Activated T-helper 1 cell treated with Interleukin-2 at 50 U/mL for 16 hours (primary cell): ENCODE measurements around the gene TP53AIP1.

Experiments used
- DNase-seq: peaks from one replicate; pipeline ENCODE4 v3.0.0-alpha.2; 2020; ENCODE audit warnings: low read depth

Gene TP53AIP1

DNA sequence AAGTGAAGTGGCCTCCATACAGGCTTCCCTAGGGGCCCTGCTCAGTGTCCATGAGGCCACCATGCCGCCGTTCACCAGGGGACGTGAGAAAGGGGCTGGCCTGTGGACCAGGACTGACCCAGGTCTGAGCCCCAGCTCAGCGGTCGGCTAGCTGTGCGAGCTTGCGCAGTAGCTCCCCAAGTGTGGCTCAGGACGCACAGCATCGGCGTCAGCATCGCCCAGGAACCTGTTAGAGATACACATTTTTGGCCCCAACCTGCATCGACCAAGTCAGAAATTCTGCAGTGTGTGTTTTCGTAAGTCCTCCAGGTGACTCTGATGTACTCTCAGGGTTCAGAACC, 429 bp downstream of the TP53AIP1 start:
- no peak for DNase-seq

DNA sequence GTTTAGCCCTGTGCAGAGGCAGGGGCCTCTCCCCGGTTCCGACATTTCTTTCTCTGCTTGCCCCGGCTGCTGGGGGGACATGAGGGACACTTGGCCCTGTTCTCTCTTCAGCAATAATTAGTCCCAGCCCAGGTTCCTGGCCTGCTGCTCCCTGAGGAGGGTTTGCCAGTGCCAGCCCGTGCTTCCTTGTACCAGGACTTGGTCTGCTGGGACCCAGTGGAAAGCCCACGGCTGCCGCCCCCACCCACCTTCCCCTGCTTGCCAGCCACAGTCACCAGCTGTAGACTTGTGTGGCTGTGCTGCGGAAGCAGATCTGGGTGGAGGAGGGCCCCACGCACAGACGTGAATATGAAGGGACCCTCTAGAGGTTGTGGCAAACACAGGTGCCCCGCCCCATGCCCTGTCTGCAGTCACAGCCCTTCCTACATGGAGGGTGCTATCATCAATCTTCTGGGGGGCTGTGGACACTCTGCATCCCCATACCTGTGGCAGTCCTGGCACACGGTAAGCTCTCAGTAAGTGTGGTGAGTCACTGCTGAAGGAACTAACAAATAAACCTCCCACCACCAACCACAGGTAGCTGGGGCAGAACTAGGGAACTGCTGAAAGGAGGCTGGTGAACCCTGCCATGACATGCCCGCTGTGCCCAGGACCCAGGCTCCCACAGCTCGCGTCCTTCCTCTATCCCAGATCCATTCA, 949 bp downstream of the TP53AIP1 start:
- DNase-seq: no peak

DNA sequence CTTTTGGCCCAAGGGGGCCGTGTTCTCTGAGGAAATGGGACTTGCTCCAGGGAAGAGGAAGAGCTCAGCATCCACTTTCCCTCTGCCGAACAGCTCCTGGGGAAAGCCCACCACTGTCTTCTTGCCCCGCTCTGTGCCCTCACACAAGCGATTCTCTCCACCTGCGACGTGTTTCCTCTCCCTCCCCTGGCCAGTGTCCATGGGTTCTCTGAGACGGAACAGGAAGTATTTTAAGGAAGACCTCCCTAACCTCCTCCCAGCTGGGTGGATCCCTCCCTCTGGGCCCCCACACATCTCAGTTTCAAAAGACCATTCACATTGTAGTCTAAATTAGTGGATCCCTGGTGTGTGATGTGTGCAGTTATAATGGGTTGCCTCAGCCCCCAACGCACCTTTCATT, 1.6 kb downstream of the TP53AIP1 start:
- no peak for DNase-seq

DNA sequence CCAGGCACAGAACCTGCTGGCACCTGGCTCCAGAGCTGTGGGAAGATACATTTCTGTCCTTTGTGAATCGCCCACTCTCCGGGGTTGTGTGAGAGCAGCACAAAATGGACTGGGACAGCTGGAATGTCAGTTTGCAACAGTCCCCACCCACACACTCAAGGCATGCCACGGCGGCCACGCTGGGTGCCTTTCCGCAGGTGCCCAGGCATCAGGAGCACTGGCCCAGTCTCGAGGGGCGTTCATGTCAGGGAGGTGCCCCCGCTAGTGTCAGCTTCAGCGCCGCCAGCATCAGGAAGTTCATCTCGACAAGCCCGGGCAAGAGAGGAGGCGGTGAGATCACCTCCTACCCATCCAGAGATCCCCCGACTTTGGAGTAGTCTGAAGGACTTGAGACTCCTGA, 2.1 kb downstream of the TP53AIP1 start:
- no peak for DNase-seq

DNA sequence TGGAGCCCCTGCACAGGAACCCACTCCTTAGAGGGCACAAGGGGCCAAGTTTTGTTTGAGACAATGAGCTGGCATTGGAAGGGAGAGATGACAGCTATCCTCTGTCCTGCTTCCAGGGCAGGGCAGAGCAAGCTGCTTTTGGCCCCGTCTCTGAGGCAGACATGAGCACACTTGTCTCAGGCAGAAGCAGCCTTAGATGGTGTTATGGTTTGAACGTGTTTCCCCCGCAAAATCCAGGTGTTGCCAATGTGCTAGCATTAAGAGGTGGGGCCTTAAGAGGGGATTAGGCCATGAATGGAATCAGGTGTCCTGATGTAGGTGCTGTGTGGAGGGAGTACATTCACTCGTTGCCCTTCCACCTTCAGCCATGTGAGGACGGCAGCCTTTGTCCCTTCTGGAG, 2.5 kb downstream of the TP53AIP1 start:
- no peak for DNase-seq

DNA sequence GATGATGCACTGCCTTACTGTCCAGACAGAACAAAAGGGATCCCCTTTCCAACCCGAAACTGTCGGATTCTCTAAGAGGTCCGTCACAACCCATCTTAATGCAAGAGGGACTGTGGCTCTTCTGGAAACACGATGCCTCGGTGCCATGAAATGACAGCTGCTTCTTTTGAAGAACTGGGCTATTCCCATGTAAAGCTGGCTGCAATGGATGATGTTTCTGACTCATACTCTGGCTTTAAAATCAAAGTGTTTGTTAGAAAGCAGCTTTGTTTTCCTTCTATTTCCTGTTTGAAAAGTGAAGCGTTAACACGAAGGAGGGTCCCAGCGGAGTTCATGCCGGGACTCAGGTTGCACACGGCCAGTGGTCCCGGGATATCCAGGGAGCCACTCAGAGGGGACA, 3.1 kb downstream of the TP53AIP1 start:
- DNase-seq: no peak

DNA sequence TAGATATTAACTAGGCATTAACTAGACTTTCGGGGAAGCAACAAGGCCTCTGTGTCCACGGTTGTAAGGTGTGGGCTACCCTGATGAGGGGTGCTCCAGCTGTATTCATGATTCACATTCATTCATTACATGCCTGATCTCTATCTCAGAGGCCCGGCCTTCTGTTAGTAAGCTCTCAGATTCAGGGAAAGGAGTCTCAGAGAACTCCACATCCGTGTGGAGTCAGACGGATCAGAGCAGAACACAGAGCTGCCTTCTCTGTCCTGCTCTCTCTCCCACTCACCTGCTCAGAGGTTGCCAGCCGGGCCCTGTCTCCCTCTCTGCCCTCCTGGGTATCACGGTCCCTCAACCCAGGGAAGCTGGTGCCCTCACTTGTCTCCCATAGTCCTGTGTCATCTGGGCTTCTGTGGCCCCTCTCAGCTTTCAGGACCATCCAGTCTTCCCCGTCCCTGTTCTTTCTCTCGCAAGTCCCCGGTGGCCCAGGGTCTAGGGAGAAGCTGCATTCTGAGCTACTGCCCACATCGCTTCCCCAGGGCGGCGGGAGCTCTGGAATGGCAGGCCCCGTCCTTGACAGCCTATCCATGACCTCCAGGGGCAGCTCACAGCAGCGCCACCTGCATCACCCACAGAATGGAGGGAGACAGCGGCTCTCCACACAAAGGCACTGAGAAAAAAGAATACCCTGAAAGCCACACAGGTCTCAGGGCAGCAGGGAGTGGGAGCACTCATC, 4.3 kb downstream of the TP53AIP1 start:
- no peak for DNase-seq

DNA sequence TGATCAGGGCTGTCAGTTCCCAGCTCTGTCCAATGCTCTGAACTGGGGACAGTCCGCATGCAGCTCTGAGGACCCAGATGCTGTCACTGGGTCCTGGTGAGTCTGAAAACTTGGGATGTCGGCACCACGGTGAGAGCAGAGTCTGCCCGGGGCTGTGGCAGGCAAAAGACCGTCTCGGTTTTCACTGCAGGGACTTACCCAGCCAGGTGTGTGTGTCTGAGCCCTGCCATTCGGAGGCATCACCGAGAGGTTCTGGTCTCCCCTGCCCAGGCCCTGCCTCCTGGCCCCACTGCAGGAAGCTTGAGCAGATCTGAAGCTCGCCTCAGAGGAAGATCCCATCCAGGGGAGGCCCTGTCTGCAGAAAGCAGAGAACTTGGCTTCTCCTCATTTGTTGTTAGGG, 5.2 kb downstream of the TP53AIP1 start:
- no peak for DNase-seq

DNA sequence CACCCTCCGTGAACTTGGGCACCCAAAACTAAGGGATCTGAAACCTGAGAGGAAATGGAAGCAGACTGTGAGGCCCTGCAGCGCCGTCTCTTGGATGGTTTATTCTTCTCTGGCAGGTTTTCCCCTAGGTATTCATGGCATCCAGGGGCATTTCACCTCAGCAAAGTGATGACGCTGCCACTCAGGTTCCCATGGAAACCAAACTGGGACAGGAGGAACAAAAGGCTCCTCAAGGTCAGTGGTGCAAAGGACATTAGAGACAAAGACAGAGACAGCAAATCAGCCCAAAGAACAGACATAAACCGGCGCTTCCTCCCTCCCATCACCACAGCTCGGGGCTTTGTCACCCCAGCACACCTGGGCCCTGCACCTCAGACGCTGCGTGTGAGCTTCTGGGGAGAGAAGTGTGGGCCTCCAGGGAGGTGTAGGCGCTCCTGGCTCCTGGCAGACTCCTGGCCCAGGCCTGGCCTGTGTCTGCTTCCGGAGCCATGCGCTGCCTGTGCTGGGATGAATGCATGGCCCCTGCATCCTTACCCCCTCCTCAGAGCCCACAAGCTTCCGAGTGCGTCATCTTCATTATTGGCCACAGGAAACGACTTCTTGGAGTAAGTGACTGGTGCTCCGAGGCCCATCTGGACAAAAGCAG, 5.9 kb downstream of the TP53AIP1 start:
- DNase-seq: no peak

DNA sequence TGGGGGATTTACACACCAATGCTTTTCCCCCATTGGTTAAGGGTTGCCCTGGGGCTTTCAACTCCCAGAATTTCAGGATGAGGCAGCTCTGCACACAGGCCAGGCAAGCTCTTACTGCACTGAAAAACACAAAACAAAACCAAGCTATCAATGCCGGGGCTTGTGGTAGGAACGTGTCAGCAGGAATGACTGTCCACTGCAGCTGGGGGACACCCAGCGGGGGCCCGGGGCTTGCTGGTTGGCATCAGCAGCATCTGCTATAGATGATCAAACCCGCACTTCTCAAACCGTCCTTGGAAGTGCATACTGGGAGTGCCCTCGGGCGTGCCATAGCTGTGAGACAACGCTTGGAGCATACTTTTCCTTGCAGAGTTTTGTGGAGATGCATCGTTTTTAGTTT, 7.7 kb downstream of the TP53AIP1 start:
- no peak for DNase-seq

DNA sequence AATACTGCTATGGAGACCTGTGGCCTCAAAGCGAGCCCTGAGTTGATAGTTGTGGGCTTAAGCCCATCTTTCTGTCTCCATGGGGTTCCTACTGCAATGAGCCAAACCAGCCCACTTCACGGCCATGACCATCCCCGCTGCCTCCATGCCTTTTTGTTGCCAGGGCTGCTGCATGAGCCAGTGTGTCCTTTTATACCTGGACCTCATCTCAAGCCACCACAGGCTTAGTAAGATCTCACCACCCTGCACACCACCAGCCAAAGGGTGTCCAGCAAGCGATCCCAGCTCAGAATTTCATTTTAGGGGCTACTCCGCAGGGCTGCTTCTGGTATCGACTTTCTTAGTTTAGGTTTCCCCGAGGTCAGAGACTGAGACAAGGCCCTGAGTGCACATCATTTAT, 8.3 kb downstream of the TP53AIP1 start:
- DNase-seq: no peak

DNA sequence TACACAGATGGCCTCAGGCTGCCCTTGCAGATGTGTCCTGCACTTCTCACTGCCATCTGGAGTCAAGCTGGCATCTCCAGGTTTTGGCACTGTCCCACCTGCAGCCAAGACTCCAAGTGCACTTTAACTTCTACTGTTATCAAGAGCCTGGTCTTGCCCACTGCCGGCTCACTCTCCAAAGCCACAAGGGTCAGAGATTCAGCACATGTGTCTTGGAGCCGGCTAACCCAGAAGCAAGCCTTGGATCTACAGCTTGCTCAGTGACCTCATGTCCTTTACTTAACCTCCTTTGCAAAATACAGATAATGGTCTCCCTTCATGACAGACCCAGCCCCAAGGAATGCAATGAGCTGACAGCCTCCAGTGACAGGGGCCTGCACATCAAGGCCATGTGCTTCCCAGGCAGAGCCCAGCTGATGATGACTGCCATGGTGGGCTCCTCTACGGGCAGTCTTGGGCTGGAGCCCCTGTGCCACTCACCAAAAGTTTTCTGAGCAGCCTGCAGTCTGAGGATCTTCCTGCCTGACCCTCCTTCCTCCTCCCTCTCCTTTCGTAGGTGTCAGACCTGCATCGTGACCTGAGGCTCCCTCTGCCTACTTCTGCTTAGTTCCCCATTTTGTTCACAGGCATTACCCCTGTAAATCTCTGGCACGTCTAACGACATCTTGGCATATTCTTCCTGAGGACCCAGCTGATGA, 9.0 kb downstream of the TP53AIP1 start:
- no peak for DNase-seq

DNA sequence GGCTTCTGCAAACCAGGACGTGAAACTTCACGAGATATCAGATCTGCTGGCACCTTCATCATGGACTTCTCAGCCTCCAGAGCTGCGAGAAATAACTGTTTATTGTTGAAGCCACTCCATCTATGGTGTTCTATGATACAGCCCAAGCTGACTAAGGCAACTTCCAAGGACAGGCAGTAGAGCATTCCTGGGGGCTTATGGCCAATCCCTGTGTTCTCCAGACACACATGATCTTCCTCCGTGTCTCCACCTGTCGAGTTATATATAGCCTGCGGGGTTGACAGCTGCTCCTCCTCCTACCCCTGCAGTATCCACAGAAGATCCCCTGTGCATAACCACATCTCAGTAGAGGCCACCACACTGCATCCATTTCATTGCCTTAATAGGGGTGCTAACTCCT, 11.0 kb downstream of the TP53AIP1 start:
- no peak for DNase-seq

DNA sequence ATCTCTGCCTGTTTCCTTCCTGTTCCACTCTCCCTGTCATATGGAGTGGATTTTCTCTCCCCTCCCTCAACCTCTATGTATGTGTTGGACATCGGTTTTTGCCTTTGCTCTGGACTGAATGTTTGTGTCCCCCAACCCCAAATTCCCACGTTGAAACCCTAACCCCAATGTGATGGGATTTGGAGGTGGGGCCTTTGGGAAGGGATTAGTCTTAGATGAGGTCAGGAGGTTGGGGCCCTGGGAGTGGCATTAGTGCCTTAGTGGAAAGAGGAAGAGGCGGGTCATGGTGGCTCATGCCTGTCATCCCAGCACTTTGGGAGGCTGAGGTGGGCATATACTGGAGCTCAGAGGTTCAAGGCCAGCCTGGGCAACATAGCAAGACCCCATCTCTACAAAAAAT, 11.6 kb downstream of the TP53AIP1 start:
- no peak for DNase-seq

DNA sequence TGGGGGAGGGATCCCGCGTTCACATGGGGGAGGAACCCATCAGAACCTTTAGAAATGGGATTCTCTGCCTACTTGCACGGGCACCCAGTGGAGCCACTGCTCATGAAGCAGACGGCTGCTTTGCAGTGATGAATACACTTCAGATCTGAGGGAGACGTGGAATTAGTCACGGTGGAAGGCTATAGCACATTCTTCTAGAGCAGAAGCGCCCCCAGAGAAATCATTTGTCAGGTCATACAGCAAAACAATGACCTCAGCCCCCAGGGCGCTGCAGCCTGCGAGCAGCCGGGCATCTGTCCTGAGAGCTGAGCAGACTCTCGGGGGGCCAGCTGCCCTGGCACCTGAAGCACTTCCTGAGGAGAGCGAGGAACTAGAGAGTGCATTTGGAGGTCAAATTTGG, 12.7 kb downstream of the TP53AIP1 start:
- no peak for DNase-seq

DNA sequence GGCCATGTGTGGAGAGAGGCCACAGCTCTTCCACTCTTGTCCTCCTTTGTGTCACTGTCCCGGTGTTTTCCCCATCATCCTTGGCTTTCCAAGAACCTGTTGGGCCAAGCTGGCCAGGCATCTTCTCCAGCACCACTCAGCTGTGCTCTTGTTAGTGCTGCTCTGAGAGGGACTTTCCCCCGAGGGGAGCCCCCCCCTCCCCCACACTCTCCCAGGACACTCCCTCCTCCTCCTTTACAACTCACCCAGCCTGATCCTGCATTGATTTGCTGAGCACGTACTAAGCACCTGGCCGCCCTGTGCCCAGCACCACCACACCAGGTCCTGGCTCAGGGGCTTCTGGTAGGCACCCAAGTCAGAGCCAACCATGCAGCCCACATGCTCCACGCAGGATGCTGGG, 13.2 kb downstream of the TP53AIP1 start:
- no peak for DNase-seq

DNA sequence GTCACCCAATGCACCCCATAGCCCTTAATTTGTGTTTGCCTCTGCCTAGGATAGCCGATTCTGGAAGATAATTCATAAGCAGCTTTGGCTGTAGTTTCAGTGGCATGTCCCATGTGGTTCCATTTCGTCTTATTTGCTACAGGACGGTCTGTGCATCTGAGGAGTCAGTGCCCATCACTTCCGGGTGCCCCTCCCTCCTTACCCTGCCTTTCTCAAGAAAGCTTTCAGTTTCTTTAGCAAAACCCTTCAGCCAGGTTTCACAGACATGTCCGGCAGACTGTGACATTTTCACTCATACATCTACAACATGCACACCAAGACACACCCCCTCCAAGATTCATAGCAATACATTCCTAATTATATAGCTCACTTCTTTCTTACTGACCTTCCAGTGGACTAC, 14.3 kb downstream of the TP53AIP1 start:
- DNase-seq: no peak

DNA sequence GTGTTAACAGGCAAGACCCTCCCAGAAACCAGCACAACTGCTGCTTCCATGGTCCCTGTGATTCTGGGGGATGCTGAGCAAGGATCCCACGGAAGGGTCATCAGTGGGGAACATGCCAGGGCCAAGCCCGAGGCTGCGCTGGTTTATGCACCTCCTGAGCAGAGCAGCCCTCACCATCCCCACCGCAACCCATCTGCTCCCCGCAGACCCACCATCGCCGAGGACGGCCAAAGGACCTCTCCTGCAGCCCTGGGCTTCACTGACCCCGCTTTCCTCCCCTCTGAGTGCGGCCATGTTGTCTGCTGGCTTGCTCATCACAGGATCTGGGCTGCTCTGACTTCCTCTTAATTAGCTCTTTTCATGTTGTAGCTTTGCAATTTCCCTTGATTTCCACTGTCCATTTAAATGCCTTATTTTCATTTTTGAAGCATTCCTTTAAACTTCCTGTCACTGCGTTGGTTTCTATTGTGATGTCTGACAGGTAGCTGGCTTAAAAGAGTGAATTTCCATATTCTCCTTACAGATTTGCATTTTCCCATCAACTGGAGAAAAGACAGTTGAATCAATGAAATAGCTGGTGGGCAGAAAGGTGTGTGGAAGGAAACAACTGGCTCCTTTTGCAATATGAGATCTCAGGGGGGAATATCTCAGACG, 14.9 kb downstream of the TP53AIP1 start:
- no peak for DNase-seq

DNA sequence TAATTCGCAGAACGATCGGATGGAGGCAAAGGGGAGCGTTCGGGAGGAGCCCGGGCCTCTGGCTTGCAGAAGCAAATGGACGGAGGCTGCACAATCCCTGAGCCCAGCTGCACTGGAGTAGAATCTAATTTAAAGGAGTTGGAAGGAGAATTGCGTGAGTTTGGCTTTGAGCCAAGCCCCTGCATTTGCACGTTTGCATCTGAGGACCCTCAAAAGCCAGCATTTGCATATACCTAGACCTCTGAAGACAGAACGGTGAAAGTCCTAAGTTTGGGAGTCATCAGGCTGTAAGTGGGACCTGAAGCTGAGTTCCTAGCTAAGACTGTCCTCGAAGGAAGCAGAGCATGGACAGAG, 15.6 kb downstream of the TP53AIP1 start:
- no peak for DNase-seq

DNA sequence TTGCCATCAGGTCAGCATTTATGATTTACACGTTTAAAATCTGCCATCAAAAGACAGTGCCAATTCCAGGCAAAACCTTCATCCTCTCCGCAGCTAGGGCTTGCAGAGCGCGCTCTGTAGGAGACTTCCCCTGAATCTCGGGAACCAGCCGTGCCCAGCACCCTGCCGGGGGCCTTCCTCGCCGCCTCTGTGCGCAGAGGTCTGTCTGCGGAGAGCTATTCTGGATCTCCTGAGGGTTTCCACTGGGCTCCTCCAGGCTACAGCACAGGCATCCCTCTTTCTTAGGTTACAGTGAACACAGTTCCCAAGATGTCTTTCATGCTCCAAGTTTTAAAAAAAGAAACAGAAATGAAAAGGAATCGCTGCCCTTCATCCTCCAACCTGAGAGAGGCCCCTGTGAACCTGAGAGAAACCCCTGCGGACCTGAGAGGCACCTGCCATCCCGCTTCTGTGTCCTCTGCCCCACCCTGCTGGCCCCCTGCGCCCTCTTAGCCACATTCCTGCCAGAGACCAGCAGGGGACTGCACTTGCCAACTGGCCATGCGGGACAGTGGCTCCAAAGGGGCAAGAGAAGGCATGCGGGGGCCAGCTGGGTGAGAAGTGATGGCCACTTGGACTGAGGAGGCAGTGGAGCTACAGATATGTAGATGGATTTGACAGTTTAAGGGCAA, 16.1 kb downstream of the TP53AIP1 start:
- DNase-seq: no peak

DNA sequence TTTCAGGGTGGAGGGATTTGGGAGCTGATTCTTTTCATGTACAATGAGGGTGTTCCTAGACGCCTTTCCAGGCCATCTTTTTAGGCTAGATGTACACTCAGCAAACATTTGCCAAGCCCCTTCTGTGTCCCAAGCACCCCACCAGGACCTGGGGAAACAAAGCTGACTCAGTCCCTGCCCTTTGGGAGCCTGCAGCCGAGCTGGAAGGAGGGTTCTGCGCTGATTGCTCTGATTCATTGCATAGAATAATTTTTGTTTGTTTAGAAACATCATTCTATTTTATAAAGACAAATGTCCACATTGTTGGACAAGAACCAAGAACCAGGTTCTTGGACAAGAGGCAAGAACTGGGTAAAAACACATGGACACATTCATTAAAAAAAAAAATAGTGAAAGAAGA, 16.7 kb downstream of the TP53AIP1 start:
- DNase-seq: no peak

DNA sequence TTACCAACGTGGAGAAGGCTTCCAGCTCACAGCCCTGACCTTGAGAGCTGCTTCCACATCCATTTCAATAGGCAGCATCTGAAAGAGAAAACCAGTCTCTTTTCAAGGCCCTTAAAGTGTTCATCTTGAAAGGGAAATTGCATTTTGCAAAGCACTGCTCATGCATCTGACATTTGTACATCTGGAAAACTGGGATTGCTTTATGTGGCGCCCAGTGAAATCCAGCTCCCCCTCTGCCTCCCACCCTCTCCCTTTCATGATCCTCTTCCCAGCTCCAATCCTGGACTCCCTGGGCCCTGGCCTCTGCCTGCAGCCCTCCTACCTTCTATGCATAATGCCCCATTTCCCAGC, 17.4 kb downstream of the TP53AIP1 start:
- no peak for DNase-seq
